ENCODE measurements around the gene TMEM179. TPM values are rescaled to one million over a fixed set of nuclear protein-coding genes. Genes with fewer than 3 reads are reported as not detected.

The TMEM179 gene
- polyA plus RNA-seq, 1 donor (not counting 4 experiments of a cell fraction or from before 2014, with no cell fraction given), result not detected

DNA sequence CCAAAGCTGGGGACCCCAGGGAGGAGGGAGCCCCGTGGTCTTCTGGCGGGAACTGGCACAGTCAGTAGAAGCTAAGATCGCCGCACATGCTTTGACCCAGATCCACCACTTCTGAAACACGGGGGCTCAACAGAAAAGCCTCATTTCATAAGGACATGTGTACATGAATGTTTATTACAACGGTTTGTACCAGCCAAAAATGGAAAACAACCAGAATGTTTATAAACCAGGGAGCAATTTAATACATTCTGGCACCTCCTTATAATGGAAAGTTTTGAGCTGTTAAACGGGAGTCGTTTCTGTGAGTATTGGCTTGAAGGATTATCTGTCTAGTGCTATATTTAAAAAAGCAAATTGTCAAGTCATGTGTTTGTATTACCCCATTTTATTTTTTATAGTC is 7.3 kb upstream of the TMEM179 start:
- Histone ChIP-seq H2AFZ (ENCODE audit: control insufficient read depth, low read length) (no peak overlapping the region), H3K27ac (ENCODE audit: control insufficient read depth, insufficient read depth, low read length) (no peak overlapping the region), H3K27me3 (ENCODE audit: control insufficient read depth, extremely low read depth, insufficient read depth, low read length) (no peaks in the 10 kb centered on the region), H3K9me3 (ENCODE audit: control insufficient read depth, low read depth, low read length) (no peaks in the 10 kb centered on the region), H3K9ac (ENCODE audit: control insufficient read depth, extremely low read depth, insufficient read depth, low read length) (no peak overlapping the region), H3K4me2 (ENCODE audit: control insufficient read depth, extremely low read depth, insufficient read depth, low read depth, low read length) (no peak overlapping the region), H3K4me1 (ENCODE audit: control insufficient read depth, extremely low read depth, insufficient read depth, low read length) (no peaks in the 10 kb centered on the region), H3K36me3 (ENCODE audit: control insufficient read depth in 2 of 2, extremely low read depth in 1 of 2, insufficient read depth in 2 of 2, low read length in 2 of 2) (no peaks in the 10 kb centered on the region), H3K9me1 (ENCODE audit: control insufficient read depth, extremely low read depth, insufficient read depth, low read length) (no peaks in the 10 kb centered on the region), H3K4me3 (ENCODE audit: control insufficient read depth in 2 of 3, extremely low read depth in 1 of 3, insufficient read depth in 2 of 3, low read depth in 1 of 3, low read length in 3 of 3) (no peak overlapping the region), H4K20me1 (ENCODE audit: control insufficient read depth, extremely low read depth, insufficient read depth, low read length) (no peaks in the 10 kb centered on the region), H3K79me2 (ENCODE audit: control insufficient read depth, insufficient read depth, low read length) (no peaks in the 10 kb centered on the region)
- TF ChIP-seq, protein P1, sequence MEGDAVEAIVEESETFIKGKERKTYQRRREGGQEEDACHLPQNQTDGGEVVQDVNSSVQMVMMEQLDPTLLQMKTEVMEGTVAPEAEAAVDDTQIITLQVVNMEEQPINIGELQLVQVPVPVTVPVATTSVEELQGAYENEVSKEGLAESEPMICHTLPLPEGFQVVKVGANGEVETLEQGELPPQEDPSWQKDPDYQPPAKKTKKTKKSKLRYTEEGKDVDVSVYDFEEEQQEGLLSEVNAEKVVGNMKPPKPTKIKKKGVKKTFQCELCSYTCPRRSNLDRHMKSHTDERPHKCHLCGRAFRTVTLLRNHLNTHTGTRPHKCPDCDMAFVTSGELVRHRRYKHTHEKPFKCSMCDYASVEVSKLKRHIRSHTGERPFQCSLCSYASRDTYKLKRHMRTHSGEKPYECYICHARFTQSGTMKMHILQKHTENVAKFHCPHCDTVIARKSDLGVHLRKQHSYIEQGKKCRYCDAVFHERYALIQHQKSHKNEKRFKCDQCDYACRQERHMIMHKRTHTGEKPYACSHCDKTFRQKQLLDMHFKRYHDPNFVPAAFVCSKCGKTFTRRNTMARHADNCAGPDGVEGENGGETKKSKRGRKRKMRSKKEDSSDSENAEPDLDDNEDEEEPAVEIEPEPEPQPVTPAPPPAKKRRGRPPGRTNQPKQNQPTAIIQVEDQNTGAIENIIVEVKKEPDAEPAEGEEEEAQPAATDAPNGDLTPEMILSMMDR (optimal IDR thresholded peaks at IDR 0.05 in 1 of 3, IDR thresholded peaks at IDR 0.05 in 1 of 3, conservative IDR thresholded peaks at IDR 0.05 in 1 of 3; ENCODE audit: extremely low read depth in 1 of 3, insufficient read depth in 2 of 3, low read length in 3 of 3), result no peak
- dilution Hi-C loops (cut with MboI; ENCODE audit: extremely low pct_ligation_motif_present, low sequenced_read_pairs), result no loop called here
- DNase-seq (ENCODE audit: low read depth, low spot score), result no peak
- no peak for FAIRE-seq

DNA sequence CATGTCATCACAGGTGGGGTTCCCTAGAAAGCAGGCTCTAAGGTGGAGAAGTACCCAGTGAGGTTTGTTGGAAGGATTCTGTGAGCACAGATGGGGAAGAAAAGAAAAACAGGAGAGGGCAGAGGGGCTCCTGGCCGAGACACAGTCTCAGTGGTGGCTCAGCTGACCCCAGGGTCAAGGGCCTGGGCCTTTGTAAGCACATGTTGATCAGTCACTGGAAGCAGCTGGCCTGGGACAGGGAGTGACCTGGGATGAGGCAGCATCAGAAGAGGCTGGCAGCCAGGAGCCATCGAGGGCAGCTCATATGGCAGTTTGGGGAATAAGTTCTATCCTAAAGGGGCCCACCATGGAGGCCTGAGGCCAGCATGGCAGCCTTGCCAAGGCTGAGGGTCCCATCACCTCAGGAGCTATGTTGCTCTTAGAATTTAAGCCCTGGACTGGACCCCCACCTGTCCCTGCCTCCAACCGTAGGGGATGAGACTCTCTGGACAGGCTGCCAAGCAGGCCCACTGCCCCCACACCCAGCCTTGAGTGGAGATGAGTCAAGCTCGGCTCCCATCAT is 6.3 kb upstream of the TMEM179 start:
- DNase-seq (ENCODE audit: low read depth, low spot score), result no peak
- FAIRE-seq, result no peak
- no peak overlapping the region for H3K27ac ChIP-seq (ENCODE audit: control insufficient read depth, insufficient read depth, low read length)
- H3K27me3 ChIP-seq (ENCODE audit: control insufficient read depth, extremely low read depth, insufficient read depth, low read length), result no peaks in the 10 kb centered on the region
- H3K9ac ChIP-seq (ENCODE audit: control insufficient read depth, extremely low read depth, insufficient read depth, low read length), result no peak overlapping the region
- no peaks in the 10 kb centered on the region for H3K9me1 ChIP-seq (ENCODE audit: control insufficient read depth, extremely low read depth, insufficient read depth, low read length)
- no peak overlapping the region for H3K4me3 ChIP-seq (ENCODE audit: control insufficient read depth in 2 of 3, extremely low read depth in 1 of 3, insufficient read depth in 2 of 3, low read depth in 1 of 3, low read length in 3 of 3)
- H4K20me1 ChIP-seq (ENCODE audit: control insufficient read depth, extremely low read depth, insufficient read depth, low read length), result no peaks in the 10 kb centered on the region
- no peaks in the 10 kb centered on the region for H3K9me3 ChIP-seq (ENCODE audit: control insufficient read depth, low read depth, low read length)
- H3K79me2 ChIP-seq (ENCODE audit: control insufficient read depth, insufficient read depth, low read length), result no peaks in the 10 kb centered on the region
- dilution Hi-C loops (cut with MboI; ENCODE audit: extremely low pct_ligation_motif_present, low sequenced_read_pairs), result no loop called here
- TF ChIP-seq, protein P1 (optimal IDR thresholded peaks at IDR 0.05 in 1 of 3, IDR thresholded peaks at IDR 0.05 in 1 of 3, conservative IDR thresholded peaks at IDR 0.05 in 1 of 3; ENCODE audit: extremely low read depth in 1 of 3, insufficient read depth in 2 of 3, low read length in 3 of 3), result no peak
- no peak for TF ChIP-seq EZH2 (IDR thresholded peaks at IDR 0.05; ENCODE audit: low read length)
- no peaks in the 10 kb centered on the region for H3K4me1 ChIP-seq (ENCODE audit: control insufficient read depth, extremely low read depth, insufficient read depth, low read length)
- H2AFZ ChIP-seq (ENCODE audit: control insufficient read depth, low read length), result no peak overlapping the region
- H3K36me3 ChIP-seq (ENCODE audit: control insufficient read depth in 2 of 2, extremely low read depth in 1 of 2, insufficient read depth in 2 of 2, low read length in 2 of 2), result no peaks in the 10 kb centered on the region
- H3K4me2 ChIP-seq (ENCODE audit: control insufficient read depth, extremely low read depth, insufficient read depth, low read depth, low read length), result no peak overlapping the region
